Liver (tissue), 9 donors: ENCODE results near the gene RRN3. TPM values are rescaled to one million over a fixed set of nuclear protein-coding genes. Genes with fewer than 3 reads are reported as not detected.

Experiments used
- DNase-seq: peaks from one replicate; pipeline ENCODE4 v3.0.0-alpha.2; 2017; ENCODE audit warnings: low spot score
- H3K27ac ChIP-seq, 2 donors: one replicate each; pipeline ENCODE4 v1.7.0; 2013; ENCODE audit warnings: inconsistent platforms in 2 of 2, low read length in 2 of 2, control low read depth in 1 of 2, low read depth in 1 of 2, mild to moderate bottlenecking in 1 of 2
- H3K27me3 ChIP-seq, 4 donors: one replicate each; pipeline versions ENCODE4 v1.6.1 to v1.7.0; 2013; ENCODE audit warnings: low read length in 3 of 4, inconsistent platforms in 1 of 4, mild to moderate bottlenecking in 1 of 4, moderate library complexity in 1 of 4; ENCODE audit not compliant: control insufficient read depth in 4 of 4, insufficient read depth in 4 of 4
- H3K36me3 ChIP-seq, 4 donors: one replicate each; pipeline versions ENCODE4 v1.6.1 to v1.7.0; 2013; ENCODE audit warnings: low read length in 3 of 4, mild to moderate bottlenecking in 3 of 4, low read depth in 1 of 4, moderate library complexity in 1 of 4; ENCODE audit not compliant: control insufficient read depth in 4 of 4, insufficient read depth in 3 of 4
- H3K4me1 ChIP-seq, 4 donors: one replicate each; pipeline versions ENCODE4 v1.6.1 to v1.7.0; 2013; ENCODE audit warnings: low read length in 3 of 4, mild to moderate bottlenecking in 3 of 4, moderate library complexity in 1 of 4; ENCODE audit not compliant: control insufficient read depth in 4 of 4, insufficient read depth in 4 of 4
- H3K4me3 ChIP-seq, 3 donors: one replicate each; pipeline versions ENCODE4 v1.6.1 to v1.7.0; 2013; ENCODE audit warnings: low read length in 3 of 3, control low read depth in 1 of 3, low read depth in 1 of 3, mild to moderate bottlenecking in 1 of 3
- H3K9ac ChIP-seq, 2 donors: one replicate each; pipeline ENCODE4 v1.7.0; 2013; ENCODE audit warnings: low read length in 2 of 2, mild to moderate bottlenecking in 2 of 2, moderate library complexity in 2 of 2, control low read depth in 1 of 2, low read depth in 1 of 2
- H3K9me3 ChIP-seq, 4 donors: one replicate each; pipeline versions ENCODE4 v1.6.1 to v1.7.0; 2013; ENCODE audit warnings: low read length in 3 of 4; ENCODE audit not compliant: control insufficient read depth in 4 of 4
- ATF3 ChIP-seq: IDR thresholded peaks from 2 replicates; pipeline ENCODE4 v1.6.1; 2016; ENCODE audit warnings: antibody characterized with exemption
- EGR1 ChIP-seq, 2 donors: IDR thresholded peaks; 2 replicates each; pipeline ENCODE4 v1.6.1; 2016 to 2018; ENCODE audit warnings: antibody characterized with exemption in 2 of 2, low read depth in 2 of 2
- FOXA1 ChIP-seq: IDR thresholded peaks from 2 replicates; pipeline ENCODE4 v1.6.1; 2016; ENCODE audit warnings: antibody characterized with exemption
- FOXA2 ChIP-seq: IDR thresholded peaks from 2 replicates; pipeline ENCODE4 v1.6.1; 2016; ENCODE audit warnings: antibody characterized with exemption
- HNF4A ChIP-seq, 2 donors: conservative IDR thresholded peaks; 2 replicates each; pipeline ENCODE4 v1.6.1; 2016; ENCODE audit warnings: antibody characterized with exemption in 2 of 2, mild to moderate bottlenecking in 2 of 2
- HNF4G ChIP-seq: IDR thresholded peaks from 2 replicates; pipeline ENCODE4 v1.6.1; 2016; ENCODE audit warnings: antibody characterized with exemption
- JUND ChIP-seq, 2 donors: IDR thresholded peaks; 2 replicates each; pipeline ENCODE4 v1.6.1; 2016; ENCODE audit warnings: antibody characterized with exemption in 2 of 2
- MAX ChIP-seq: IDR thresholded peaks from 2 replicates; pipeline ENCODE4 v1.6.1; 2016; ENCODE audit warnings: antibody characterized with exemption
- NR2F2 ChIP-seq: IDR thresholded peaks from 2 replicates; pipeline ENCODE4 v1.6.1; 2016; ENCODE audit warnings: antibody characterized with exemption
- RAD21 ChIP-seq, 2 donors: IDR thresholded peaks; 2 replicates each; pipeline ENCODE4 v1.6.1; 2016; ENCODE audit warnings: antibody characterized with exemption in 2 of 2, mild to moderate bottlenecking in 2 of 2
- REST ChIP-seq: IDR thresholded peaks from 2 replicates; pipeline ENCODE4 v1.6.1; 2016; ENCODE audit warnings: antibody characterized with exemption, mild to moderate bottlenecking
- RXRA ChIP-seq, 2 donors: IDR thresholded peaks; 2 replicates each; pipeline ENCODE4 v1.6.1; 2017 to 2018; ENCODE audit warnings: antibody characterized with exemption in 2 of 2, mild to moderate bottlenecking in 1 of 2
- SP1 ChIP-seq: IDR thresholded peaks from 2 replicates; pipeline ENCODE4 v1.6.1; 2018; ENCODE audit warnings: antibody characterized with exemption, mild to moderate bottlenecking
- TAF1 ChIP-seq: conservative IDR thresholded peaks from 2 replicates; pipeline ENCODE4 v1.6.1; 2016; ENCODE audit warnings: antibody characterized with exemption, mild to moderate bottlenecking
- YY1 ChIP-seq: IDR thresholded peaks from 2 replicates; pipeline ENCODE4 v1.6.1; 2016; ENCODE audit warnings: antibody characterized with exemption, mild to moderate bottlenecking
- ZBTB33 ChIP-seq: IDR thresholded peaks from 2 replicates; pipeline ENCODE4 v1.6.1; 2016; ENCODE audit warnings: antibody characterized with exemption
- WGBS: extraction: QIAGEN DNeasy Blood & Tissue Kit; methylation state at CpG from one replicate; pipeline ENCODE4 v1.1.7; 2013; 5-methylcytosine and 5-hydroxymethylcytosine counted together
- polyA plus RNA-seq, 2 donors: library from polyadenylated mRNA; stranded (reverse) in 1 of 2; unstranded in 1 of 2; fragments of 200-250 nt in 1 of 2; fragments of >200 nt in 1 of 2; fragmentation: Nextera tagmentation in 1 of 2; extraction: Ambion mirVana in 1 of 2; gene quantifications; one replicate each; pipeline versions ENCODE4 v1.2.1 to v1.2.3, GENCODE V29; 2013 to 2015
- total RNA-seq, 2 donors: library from RNA; depleted of rRNA; stranded (reverse); fragments of >200 nt; gene quantifications; one replicate each; pipeline ENCODE4 v1.2.3, GENCODE V29; 2014
- donor health status: healthy.
- donor health status: healthy.
- donor health status: healthy.
- donor health status: healthy.
- donor health status: healthy.

Gene RRN3
- total and polyA plus RNA-seq, 4 donors, result 8.2 to 28.4 (median 16.3) TPM

- Histone ChIP-seq H3K27ac (no peak overlapping the region), H3K4me1 (peaks cover 0 to 20% (median 13%) of the 10 kb centered on the region in 4 donors), H3K4me3 (no peak overlapping the region), H3K9ac (no peak overlapping the region), H3K9me3 (no peaks in the 10 kb centered on the region), H3K27me3 (no peaks in the 10 kb centered on the region), H3K36me3 (peaks cover 25 to 70% (median 65%) of the 10 kb centered on the region in 4 donors)
- TF ChIP-seq HNF4G (no peak), FOXA2 (no peak), ZBTB33 (no peak), ATF3 (no peak), TAF1 (no peak), YY1 (no peak), HNF4A (conservative IDR thresholded peaks at IDR 0.05) (no peak), EGR1 (IDR thresholded peaks at IDR 0.05; ENCODE audit: low read depth in 2 of 2) (no peak), SP1 (no peak), REST (no peak), MAX (no peak), JUND (IDR thresholded peaks at IDR 0.05) (no peak), RXRA (IDR thresholded peaks at IDR 0.05) (no peak), NR2F2 (no peak), RAD21 (IDR thresholded peaks at IDR 0.05) (no peak)
- peak; percentile 82 for DNase-seq
- 95% methylated on average over 4 of the region's 4 CpGs for WGBS
These were observed 56.3 kb downstream of the RRN3 start for GRCh38 chr16:15037745-15038144.

- WGBS, result 93% methylated on average over 10 of the region's 10 CpGs
- peaks cover 0 to 22% (median 15%) of the 10 kb centered on the region in 4 donors for H3K4me1 ChIP-seq
- H3K9me3 ChIP-seq, result no peaks in the 10 kb centered on the region
- peaks cover 25 to 72% (median 69%) of the 10 kb centered on the region in 4 donors for H3K36me3 ChIP-seq
- DNase-seq, result no peak
- no peaks in the 10 kb centered on the region for H3K27me3 ChIP-seq
- no peak for TF ChIP-seq HNF4A (conservative IDR thresholded peaks at IDR 0.05)
- TF ChIP-seq RXRA (IDR thresholded peaks at IDR 0.05), result no peak
- no peak for TF ChIP-seq FOXA1
- TF ChIP-seq TAF1, result no peak
- no peak for TF ChIP-seq NR2F2
- no peak for TF ChIP-seq RAD21 (IDR thresholded peaks at IDR 0.05)
- TF ChIP-seq JUND (IDR thresholded peaks at IDR 0.05), result no peak
- TF ChIP-seq REST, result no peak
- no peak for TF ChIP-seq FOXA2
- no peak overlapping the region for H3K9ac ChIP-seq
- no peak overlapping the region for H3K27ac ChIP-seq
- H3K4me3 ChIP-seq, result no peak overlapping the region
These were observed 57.1 kb downstream of the RRN3 start for GRCh38 chr16:15037003-15037402.
